HG02840 (cell line): ENCODE results near the gene LY6G6C.

ENCODE experiments used
- ATAC-seq: cut with Tn5 transposase; IDR thresholded peaks from one replicate; pipeline ENCODE4 v1.9.1; 2021; ENCODE audit warnings: mild to moderate bottlenecking, moderate library complexity, moderate number of reproducible peaks; ENCODE audit not compliant: unreplicated experiment, low FRiP score

Gene LY6G6C

DNA sequence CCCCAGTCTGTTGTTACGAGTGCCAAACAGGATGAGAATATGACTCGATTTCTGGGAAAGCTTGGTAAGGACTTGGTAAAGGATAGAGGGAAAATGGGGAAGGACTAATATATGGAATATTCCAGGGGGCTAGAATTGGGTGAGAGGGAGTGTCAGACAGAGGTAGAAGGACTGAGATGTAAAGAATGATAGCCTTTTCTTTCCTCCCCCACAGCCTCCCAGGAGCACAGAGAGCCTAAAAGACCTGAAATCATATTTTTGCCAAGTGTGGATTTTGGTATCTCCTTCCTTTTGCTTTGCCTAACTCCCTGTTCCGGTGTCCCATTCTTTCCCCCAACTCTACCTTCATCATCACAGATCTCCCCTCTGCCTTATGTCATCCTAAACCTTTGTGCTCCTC lies 21.3 kb upstream of the LY6G6C start:
- ATAC-seq: no peak

DNA sequence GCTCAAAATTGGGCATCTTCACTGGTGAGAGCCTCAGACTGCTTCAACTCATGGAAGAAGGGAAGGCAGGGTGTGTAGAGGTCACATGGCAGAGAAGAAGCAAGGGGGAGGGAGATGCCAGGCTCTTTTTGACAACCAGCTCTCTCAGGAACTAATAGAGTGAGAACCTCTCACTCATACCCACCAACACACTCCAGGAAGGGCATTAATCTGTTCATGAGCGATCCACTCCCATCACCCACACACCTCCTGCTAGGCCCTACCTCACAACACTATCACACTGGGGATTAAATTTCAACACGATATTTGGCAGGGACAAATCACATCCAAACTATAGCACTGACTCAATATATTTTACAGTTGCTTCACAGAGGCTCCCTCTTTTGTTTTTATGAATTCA lies 20.3 kb upstream of the LY6G6C start:
- no peak for ATAC-seq

DNA sequence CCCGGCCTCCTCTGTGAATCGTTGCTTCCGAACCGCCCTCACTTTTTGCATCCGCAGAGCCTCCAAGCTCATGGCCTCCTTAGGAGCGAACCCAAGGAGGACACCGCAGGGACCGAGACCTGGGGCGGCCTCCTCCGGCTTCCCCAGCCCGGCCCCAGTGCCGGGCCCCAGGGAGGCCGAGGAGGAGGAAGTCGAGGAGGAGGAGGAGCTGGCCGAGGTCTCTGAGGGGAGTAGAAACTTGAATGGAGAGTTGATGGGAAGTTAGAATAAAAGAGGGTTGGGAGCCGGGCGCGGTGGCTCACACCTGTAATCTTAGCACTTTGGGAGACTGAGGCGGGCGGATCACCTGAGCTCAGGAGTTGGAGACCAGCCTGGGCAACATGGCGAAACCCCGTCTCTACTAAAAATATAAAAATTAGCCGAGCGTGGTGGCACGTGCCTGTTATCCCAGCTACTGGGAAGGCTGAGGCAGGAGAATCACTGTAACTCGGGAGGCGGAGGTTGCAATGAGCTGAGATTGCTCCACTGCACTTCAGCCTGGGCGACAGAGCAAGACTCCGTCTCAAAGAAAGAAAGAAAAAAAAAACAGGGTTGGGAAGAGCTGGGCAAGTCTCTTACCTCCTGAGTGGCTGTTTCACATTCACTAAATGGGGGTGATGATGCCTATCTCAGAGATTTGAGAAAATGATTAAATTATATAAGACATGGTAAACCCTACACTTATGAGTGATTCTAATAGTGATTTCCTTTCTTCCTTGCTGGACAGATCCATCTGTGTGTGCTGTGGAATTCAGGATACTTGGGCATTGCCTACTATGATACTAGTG lies 19.1 kb upstream of the LY6G6C start:
- no peak for ATAC-seq

DNA sequence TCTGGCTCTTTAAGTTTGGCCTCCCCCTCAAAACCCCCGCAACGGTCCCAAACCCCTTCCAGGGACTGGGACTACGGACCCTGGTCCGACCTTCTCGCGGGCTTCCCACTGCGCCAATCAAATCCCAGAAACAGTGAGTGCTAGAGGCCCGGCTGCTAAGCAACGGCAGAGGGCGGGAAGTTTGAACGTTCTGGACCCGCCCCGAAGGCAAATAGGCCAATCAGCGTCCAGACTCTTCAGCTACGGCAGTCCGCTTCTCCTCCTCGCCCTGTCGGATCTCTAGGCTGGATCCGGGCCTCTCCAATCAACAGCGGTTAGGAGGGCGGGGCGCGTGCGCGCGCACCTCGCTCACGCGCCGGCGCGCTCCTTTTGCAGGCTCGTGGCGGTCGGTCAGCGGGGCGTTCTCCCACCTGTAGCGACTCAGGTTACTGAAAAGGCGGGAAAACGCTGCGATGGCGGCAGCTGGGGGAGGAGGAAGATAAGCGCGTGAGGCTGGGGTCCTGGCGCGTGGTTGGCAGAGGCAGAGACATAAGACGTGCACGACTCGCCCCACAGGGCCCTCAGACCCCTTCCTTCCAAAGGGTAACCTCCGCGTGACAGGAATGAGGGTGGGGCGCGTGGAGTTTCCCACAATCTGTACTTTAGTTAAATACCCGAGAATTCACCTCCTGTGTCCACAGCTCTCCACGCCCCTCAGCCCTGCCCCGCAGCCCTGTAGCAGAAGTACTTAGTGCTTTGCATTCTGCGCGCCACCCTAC lies 18.3 kb upstream of the LY6G6C start, which contains the start of gene MSH5:
TSS of gene MSH5 (plus strand) at position 367 of the 758 bp plus-strand sequence. CDS start 462 bp downstream, outside the sequence.
- peak; percentile 69 for ATAC-seq

DNA sequence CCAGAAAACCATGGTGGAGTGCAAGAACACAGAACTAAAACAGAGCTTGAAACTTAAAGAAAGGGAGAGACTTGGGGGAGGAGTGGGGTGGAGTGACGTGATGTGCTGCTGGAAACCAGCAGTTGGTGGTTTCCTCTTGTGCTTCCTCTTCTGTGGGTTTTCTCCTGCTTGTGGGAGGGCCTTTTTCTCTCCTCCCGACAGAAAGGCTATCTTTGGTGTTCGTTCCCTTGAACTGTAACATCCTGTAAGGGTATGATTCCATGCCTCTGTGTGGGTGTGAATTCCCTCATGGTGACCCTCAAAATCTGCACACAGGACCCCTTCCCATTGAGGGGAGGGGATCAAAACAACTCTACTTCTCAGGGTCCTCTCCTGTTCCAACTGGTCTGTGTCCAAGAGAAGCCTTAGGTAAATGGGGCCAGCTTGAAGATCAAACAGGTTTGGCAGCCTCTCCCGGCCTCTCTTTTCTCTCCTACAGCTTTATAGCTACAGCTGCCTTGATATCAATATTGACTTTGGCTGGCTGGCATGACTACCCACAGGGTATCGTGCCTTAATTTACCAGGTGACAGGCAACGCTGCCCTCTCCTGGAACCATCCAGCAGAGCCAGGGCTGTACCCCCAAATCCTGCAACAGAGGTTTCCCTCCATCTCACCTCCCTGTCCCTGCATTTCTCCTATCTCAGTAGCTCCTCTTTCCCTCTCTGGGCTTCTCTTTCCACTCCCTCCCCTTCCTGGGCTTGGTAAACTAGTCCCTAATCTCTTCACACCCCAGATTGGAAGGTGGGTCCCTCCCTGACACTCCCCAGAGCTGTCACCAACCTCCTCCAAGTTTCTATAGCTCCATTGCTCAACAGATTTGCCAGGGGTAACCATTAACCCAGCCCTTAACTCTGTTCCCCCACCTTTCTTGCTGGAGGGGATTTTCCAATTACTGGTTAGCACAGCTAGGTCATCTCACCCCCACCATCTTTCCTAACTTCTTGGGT lies 16.7 kb upstream of the LY6G6C start:
- ATAC-seq: no peak

DNA sequence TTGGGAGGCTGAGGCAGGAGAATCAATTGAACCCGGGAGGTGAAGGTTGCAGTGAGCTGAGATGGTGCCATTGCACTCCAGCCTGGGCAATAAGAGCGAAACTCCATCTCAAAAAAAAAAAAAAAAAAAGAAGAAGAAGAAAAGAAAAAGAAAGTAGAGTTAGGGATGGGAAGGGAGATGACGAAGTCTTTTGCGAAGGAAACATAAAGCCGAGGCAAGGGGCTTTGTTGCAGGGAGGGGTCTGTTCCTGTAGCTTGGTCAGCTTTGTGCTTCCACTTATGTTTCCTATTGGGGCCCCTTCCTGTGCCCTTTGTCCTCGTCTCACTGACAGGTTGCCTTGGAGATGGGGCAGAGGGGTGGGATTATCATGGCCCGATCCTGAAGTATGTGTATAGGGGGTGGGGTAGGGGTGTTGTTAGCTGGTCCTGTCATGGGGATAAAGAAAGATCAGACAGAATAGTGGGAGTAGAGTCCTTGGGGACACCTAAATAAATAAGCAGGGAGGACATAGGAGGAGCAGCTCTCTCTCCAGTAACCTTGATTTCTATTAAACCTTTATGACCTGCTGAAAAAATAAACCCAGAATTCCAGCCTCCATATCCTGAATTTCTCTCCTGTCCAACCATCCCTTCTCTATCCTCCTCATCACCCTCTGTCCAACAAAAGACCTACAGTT lies 15.9 kb upstream of the LY6G6C start:
- no peak for ATAC-seq

DNA sequence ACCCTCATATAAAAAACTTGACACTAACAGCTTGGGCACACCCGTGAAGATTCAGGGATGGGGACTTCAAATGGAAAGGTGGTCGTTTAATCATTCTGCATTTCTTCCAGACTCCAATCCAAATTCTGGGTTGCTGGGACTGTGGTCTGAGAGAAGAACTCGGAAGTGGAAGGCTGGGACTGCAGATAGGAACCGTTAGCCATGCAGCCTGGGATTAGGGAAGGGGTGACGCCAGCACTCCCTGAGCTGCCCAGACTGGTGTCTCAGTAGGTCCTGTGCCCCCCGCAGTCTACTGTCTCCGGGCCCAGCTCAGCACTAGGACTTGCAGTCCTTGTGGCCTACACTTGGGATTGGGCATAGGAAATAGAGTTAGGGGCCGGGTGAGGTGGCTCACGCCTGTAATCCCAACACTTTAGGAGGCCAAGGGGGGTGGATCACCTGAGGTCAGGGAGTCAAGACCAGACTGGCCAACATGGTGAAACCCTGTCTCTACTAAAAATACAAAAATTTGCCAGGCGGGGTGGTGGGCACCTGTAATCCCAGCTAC lies 15.3 kb upstream of the LY6G6C start:
- ATAC-seq: no peak

DNA sequence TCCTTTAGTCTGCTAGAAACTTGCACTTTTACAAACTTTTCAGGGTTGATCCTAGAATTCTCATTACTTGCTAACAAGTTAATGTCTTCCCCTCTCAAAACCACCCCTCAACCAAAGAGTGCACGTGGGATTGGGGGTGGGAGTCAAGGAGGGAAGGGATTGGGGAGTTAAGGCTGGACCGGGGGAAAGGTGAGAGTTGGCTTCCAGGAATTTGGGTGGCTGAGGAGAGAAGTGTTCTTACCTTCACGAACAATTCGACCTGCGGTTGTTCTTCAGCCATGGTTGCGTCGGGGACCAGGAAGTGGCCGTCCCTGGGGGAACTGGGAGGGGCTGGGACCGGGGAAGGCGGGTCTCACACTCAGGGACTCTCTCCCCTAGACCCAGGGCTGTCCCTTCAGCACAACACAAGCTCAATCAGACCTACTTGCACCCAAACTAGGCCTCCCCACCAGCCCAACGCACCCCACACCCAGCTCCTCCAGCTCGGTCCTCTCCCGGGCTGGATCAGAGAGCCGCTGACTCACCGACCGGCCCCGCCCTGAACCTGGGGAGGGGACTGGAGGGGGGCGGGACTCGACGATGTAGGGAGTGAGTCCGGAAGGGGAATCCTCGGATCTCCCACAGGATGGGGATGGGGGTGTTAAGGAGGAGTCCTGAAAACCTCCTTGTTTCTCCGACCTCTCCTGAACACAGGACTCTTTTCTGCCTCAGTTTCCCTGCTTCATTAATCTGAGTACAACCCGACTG lies 14.6 kb upstream of the LY6G6C start, which contains the start of gene CLIC1:
TSS of gene CLIC1 (minus strand) at position 510 of the 747 bp plus-strand sequence. CDS start at position 280, 230 bp downstream.
- no peak for ATAC-seq

DNA sequence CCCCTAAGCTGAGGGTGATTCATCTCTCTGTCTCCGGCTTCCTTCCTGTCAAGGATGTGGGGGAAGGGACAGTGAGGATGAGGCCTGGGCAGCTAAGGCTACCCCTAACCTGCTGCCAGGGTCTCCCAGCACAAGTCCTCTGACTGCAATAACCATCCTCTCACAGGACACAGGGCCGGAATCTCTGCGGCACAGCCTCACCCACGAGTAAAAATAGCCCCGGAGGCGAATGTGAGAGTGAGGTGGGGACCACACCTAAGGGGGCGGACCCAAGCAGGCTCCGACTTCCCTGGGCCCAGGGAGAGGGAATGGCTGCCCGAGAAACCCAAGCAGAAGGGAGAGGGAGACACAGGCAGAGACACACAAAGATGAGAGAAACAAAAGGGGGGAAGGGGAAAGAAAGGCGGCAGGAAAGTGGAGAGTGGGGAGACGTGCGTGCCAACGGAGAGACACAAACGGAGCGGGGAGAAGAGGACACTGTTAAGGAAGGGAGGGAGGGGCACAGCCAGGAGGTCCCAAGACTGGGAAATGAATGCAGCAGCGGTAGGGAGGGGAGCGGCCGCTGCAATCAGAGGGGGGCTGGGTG lies 13.4 kb upstream of the LY6G6C start:
- no peak for ATAC-seq

DNA sequence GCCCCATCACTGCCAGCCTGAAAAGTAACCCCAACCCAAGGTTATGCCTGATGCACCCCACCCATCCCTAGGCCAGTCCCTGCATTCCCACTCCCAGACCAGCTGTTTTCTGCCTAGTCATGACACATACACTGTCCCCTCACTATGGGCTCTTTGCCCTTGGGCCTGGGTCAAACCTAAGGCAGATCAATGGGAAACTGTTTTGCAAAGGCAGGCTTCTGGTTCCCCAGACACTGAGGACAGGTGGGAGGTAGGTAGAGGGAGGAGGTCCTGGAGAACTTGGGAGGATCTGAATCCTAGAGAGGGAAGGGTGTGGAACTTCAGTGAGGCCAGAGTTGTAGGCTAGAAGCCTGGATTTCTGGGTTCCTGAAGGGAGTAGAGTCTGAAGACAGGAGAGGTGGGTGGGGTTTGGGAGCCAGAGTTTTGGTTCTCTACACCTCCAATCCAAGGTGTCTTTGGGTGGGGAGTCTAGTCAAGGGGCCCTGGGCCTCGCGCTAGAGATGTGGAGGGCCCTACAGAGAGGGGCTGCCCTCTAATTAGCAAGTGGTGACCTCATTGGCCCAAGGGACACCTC lies 12.8 kb upstream of the LY6G6C start:
- ATAC-seq: no peak

DNA sequence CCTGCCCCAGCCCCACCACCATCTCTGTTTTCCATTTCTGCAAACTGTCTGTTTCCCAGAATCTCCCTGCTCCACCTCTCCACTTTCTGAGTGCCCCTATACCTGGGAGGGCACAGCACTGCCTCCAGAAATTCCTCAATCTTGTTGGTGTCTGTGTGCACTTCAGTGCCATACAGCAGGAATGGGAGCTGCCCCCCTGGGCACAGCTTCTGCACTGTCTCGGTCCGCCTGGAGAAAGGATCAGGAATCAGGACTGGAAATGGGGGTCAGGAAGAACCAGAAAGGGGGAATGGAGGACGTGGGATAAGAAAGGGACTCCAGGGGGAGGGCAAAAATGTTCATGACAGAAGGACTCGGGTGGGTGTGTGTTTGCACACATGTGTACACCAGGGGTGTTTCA lies 12.2 kb upstream of the LY6G6C start:
- ATAC-seq: no peak

DNA sequence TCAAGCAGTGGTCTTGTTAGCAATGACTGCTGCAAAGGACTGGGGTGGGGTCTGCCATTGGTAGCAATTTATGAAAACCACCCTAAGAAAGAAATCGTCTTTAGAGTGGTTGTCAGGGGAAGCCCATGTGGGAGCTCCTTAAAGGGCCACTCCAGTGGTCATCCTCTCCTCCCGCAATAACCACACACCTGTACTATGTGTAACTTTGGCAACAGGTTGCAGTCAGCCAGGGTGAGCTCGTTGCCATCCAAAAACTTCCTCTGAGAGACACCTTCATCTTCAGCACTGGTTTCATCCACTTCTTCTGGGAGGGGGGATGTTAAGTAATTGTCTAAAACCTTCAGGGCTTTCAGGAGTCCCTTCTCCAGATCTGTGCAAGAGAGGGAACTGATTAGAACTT lies 10.5 kb upstream of the LY6G6C start:
- no peak for ATAC-seq

DNA sequence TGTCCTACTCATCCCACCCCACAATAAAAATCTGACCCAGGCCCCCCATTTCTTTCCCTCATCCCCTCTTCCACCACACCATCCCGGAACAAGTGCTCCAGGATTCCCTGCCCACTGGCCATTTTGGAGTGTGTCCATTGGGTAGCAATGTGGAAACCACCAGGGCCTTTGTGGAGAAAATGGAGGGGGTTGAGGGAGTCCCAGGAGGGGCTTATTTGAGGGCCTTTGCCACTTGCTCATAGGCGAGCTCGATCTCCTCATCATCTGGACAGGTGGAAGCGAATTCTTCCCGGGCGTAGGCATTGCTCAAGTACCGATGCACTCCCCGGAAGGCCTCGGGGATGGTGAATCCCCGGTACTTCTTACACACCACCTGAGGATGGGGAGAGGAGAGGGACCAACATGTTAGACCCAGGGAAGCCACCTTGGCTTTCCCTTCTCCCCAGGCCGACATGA lies 9.1 kb upstream of the LY6G6C start:
- ATAC-seq: no peak

DNA sequence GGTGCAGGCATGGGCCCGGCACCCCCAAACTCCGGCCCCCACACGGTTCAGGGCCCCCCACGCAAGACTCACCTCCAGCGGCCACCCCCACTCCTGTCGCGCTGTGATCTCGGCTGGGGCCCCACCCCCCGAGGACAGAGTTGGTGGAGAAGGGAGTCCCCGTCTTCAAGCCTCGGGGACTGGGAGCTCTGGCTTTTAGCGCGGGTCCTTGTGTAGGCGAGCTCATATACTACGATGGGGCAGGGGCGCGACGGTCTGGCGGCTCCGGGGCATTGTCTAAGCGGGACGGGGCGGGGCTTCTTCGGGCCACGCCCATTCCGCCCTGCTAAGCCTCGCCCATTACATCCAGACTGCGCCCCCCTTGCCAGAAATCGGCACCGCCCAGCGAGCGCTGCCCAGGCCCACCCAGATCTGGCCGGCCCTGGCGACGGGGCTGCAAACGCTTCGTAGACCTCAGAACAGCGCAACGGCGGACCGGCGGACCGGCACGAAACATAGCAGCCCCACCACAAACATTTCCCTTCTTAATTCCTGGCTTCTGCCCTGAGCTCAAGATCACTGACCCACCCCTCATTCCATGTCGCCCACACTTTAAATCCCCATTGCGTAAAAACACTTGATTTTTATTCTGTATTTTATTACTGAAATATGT lies 8.6 kb upstream of the LY6G6C start:
- ATAC-seq: peak; percentile 30

DNA sequence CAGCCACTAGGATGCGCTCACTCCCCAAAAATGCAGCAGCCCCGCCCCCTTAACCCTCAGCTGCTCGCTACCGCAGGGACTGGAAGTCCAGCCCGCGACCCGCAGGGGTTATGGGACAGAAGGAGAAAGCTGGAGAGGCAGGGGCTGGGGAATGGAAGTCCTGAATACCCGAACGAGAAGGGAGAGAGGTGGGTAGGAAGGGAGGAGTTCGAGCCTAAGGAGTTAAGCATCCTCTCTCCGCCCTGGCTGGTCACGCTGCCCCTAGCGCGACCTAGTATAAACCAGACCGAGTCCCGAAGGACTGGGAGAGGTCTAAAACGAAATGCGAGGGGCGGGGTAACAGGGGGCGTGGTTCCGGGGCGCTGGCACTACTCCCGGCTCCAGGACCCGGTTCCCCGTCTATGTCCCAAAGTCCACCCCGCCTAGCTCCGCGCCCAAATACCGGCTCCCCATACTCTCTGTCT lies 8.0 kb upstream of the LY6G6C start:
- ATAC-seq: peak; percentile 44

DNA sequence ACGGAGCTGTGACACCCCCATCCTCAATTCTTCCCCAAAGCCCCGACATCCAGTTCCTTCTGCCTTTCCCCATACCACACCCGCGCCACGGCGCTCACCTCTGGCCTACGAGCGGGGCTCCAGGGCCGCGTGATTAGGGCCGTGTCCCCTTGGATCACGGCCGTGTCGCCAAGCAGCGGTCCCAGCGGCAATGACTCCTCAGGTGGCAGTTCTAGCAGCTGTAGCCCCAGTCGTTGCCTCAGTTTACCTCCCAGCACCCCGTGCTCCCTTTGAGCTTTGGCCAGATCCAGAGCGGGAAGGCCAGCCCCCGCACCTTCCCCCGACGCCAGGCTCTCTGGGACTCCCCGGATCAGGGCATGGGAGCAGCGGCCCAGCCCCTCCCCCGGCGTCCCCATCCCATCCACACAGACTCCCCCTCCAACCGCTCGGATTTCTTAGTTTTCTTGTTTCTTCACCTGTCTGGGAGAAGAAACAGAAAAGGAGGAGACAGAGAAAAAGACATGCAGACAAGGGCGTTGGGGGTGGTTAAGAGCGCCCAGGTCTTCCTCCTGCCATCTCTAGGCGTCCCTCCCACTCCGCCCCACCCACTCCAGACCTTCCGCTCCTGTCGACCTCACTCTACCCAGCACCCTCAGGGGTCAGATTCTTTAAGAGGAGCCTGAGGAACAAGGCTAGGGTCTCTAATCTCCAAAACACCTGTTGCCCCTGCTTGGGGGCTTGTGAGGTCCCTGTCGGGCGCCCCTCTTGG lies 7.4 kb upstream of the LY6G6C start, which contains the start of gene DDAH2:
TSS of gene DDAH2 (minus strand) at position 533 of the 748 bp plus-strand sequence. CDS start at position 395, 138 bp downstream.
- no peak for ATAC-seq
